HepG2 (cell line): ENCODE results near the gene RIPOR3. TPM values are rescaled to one million over a fixed set of nuclear protein-coding genes. Genes with fewer than 3 reads are reported as not detected.

Experiments used
- CEBPG ChIP-seq: IDR thresholded peaks from 2 replicates; pipeline ENCODE4 v1.6.1; 2016
- DZIP1 ChIP-seq: sonication (generic); formaldehyde crosslinking; IDR thresholded peaks from 2 replicates; pipeline ENCODE4 v1.5.0; 2020; ENCODE audit warnings: mild to moderate bottlenecking, missing genetic modification reagents
- FIP1L1 ChIP-seq: fragments of 200-400 bp; formaldehyde crosslinking; IDR thresholded peaks from 2 replicates; pipeline ENCODE4 v1.6.1; 2018; ENCODE audit warnings: low read depth, mild to moderate bottlenecking, low read length, moderate library complexity, borderline replicate concordance; ENCODE audit not compliant: insufficient read depth
- FOXP1 ChIP-seq, 2 experiments: fragments of 450-650 bp in 1 of 2; IDR thresholded peaks; 2 replicates each; pipeline ENCODE4 v1.6.1; 2017 to 2018; ENCODE audit warnings: antibody characterized with exemption in 1 of 2
- HDAC1 ChIP-seq: sonication (generic); formaldehyde crosslinking; IDR thresholded peaks from 2 replicates; pipeline ENCODE4 v1.5.1; 2020; ENCODE audit warnings: mild to moderate bottlenecking, missing genetic modification reagents
- HNRNPH1 ChIP-seq: fragments of 200-400 bp; formaldehyde crosslinking; optimal IDR thresholded peaks from 2 replicates; pipeline ENCODE3; 2017; ENCODE audit warnings: mild to moderate bottlenecking, low read depth, low read length
- KLF16 ChIP-seq, 2 experiments: sonication (generic) in 1 of 2; formaldehyde crosslinking in 1 of 2; IDR thresholded peaks; 2 replicates each; pipeline versions ENCODE4 v1.6.1 to v1.8.0; 2016 to 2023; ENCODE audit warnings: missing genetic modification reagents in 2 of 2, missing compliant biosample characterization in 1 of 2
- RFX1 ChIP-seq: fragments of 450-650 bp; IDR thresholded peaks from 2 replicates; pipeline ENCODE4 v1.6.1; 2017
- TRIM24 ChIP-seq: sonication (generic); formaldehyde crosslinking; IDR thresholded peaks from 2 replicates; pipeline ENCODE4 v1.8.0; 2022; ENCODE audit warnings: mild to moderate bottlenecking, missing genetic modification reagents
- YEATS2 ChIP-seq: sonication (generic); formaldehyde crosslinking; IDR thresholded peaks from 2 replicates; pipeline ENCODE4 v1.4.0; 2020; ENCODE audit warnings: missing genetic modification reagents, borderline replicate concordance
- ZBTB25 ChIP-seq: IDR thresholded peaks from 2 replicates; pipeline ENCODE4 v1.6.1; 2018; ENCODE audit warnings: missing genetic modification reagents
- ZEB1 ChIP-seq: IDR thresholded peaks from 2 replicates; pipeline ENCODE4 v1.6.1; 2012; ENCODE audit warnings: mild to moderate bottlenecking, low read depth, inconsistent platforms; ENCODE audit not compliant: insufficient replicate concordance
- ZNF17 ChIP-seq: sonication (generic); formaldehyde crosslinking; IDR thresholded peaks from 2 replicates; pipeline ENCODE4 v1.5.0; 2020; ENCODE audit warnings: mild to moderate bottlenecking, missing genetic modification reagents
- ZNF180 ChIP-seq: sonication (generic); formaldehyde crosslinking; IDR thresholded peaks from 2 replicates; pipeline ENCODE4 v1.4.0; 2020; ENCODE audit warnings: low read depth, missing genetic modification reagents, borderline replicate concordance
- ZNF264 ChIP-seq: sonication (generic); formaldehyde crosslinking; IDR thresholded peaks from 2 replicates; pipeline ENCODE4 v1.4.0; 2020; ENCODE audit warnings: missing genetic modification reagents
- ZNF296 ChIP-seq: sonication (generic); formaldehyde crosslinking; conservative IDR thresholded peaks from 2 replicates; pipeline ENCODE4 v1.5.0; 2020; ENCODE audit warnings: mild to moderate bottlenecking, missing genetic modification reagents
- ZNF329 ChIP-seq: sonication (generic); formaldehyde crosslinking; IDR thresholded peaks from 2 replicates; pipeline ENCODE4 v1.9.0; 2021; ENCODE audit warnings: low read depth, mild to moderate bottlenecking, missing genetic modification reagents
- ZNF331 ChIP-seq: sonication (generic); formaldehyde crosslinking; IDR thresholded peaks from 2 replicates; pipeline ENCODE4 v1.4.0; 2020; ENCODE audit warnings: missing genetic modification reagents
- ZNF335 ChIP-seq: sonication (generic); formaldehyde crosslinking; IDR thresholded peaks from 2 replicates; pipeline ENCODE4 v1.4.0; 2020; ENCODE audit warnings: missing genetic modification reagents
- ZNF646 ChIP-seq: sonication (generic); formaldehyde crosslinking; IDR thresholded peaks from 2 replicates; pipeline ENCODE4 v1.9.0; 2021; ENCODE audit warnings: mild to moderate bottlenecking, missing genetic modification reagents
- polyA plus RNA-seq, 8 experiments: library from polyadenylated mRNA; depleted of rRNA in 3 of 8; stranded (reverse) in 7 of 8; unstranded in 1 of 8; fragments of >200 nt; fragmentation: Illumina TruSeq in 4 of 8; extraction: Trizol in 4 of 8; gene quantifications; 2 replicates each; pipeline versions ENCODE4 v1.2.1 to v1.2.3, GENCODE V29; 2011 to 2016; ENCODE audit warnings: low read depth in 4 of 8, missing spikeins in 1 of 8, mixed read lengths in 1 of 8; ENCODE audit not compliant: insufficient read depth in 1 of 8
- total RNA-seq, 5 experiments: library from RNA; depleted of rRNA; stranded (reverse); fragments of >200 nt; fragmentation: Illumina TruSeq; extraction: Trizol; gene quantifications; 2 replicates each; pipeline ENCODE4 v1.2.3, GENCODE V29; 2016; ENCODE audit warnings: low read depth in 1 of 5

The RIPOR3 gene
- total and polyA plus RNA-seq, 2 of the 13 experiments (the other 11 are each of a cell fraction or from before 2014, with no cell fraction given): 0.18 TPM; not detected in 1

- TF ChIP-seq ZNF264 (CRISPR knock-in tag): peak; percentile 98
- peak; percentile 75; the same call in 1 of the 2 replicates for TF ChIP-seq DZIP1 (CRISPR knock-in tag)
- TF ChIP-seq TRIM24 (CRISPR knock-in tag): no peak; the same call in 1 of the 2 replicates
- TF ChIP-seq ZNF335: peak; percentile 94
- TF ChIP-seq KLF16 (CRISPR knock-in tag; IDR thresholded peaks at IDR 0.05): peak in 1 of 2 experiments; percentile 97; a peak in 2 of 4 replicates
- no peak for TF ChIP-seq RFX1
- TF ChIP-seq ZNF180: no peak
- 0 out of 2 replicates have a peak, but pooled peaks have one; percentile 49 for TF ChIP-seq ZNF329 (CRISPR knock-in tag)
- TF ChIP-seq ZNF331 (CRISPR knock-in tag): peak; percentile 93
- TF ChIP-seq FIP1L1: no peak
- TF ChIP-seq CEBPG: peak; percentile 84
- no peak for TF ChIP-seq ZNF646 (CRISPR knock-in tag)
- peak; percentile 86; the same call in 1 of the 2 replicates for TF ChIP-seq YEATS2 (CRISPR knock-in tag)
- no peak for TF ChIP-seq HNRNPH1
- TF ChIP-seq FOXP1 (IDR thresholded peaks at IDR 0.05): peak; percentile 91
- TF ChIP-seq FOXP1 (CRISPR knock-in tag; IDR thresholded peaks at IDR 0.05): peak; percentile 99
- TF ChIP-seq ZNF296 (CRISPR knock-in tag): no peak
- TF ChIP-seq ZEB1: peak; percentile 96
- TF ChIP-seq HDAC1 (CRISPR knock-in tag): peak; percentile 99
- no peak for TF ChIP-seq ZNF17 (CRISPR knock-in tag)
- peak; percentile 85; the same call in 1 of the 2 replicates for TF ChIP-seq ZBTB25 (CRISPR knock-in tag)
Observed at GRCh38 chr20:50645253-50646068, 45.9 kb downstream of the RIPOR3 start (continued).
